Thymus (tissue), 11 donors: ENCODE results near the gene ANXA9. TPM values are rescaled to one million over a fixed set of nuclear protein-coding genes. Genes with fewer than 3 reads are reported as not detected.

Source experiments
- DNase-seq, 9 donors: peaks; one replicate each; pipeline ENCODE4 v3.0.0-alpha.2; 2013; ENCODE audit warnings: low spot score in 9 of 9, low read depth in 6 of 9, missing footprints in 1 of 9
- H3K27ac ChIP-seq, 2 donors: one replicate each; pipeline ENCODE4 v1.5.1; 2013; ENCODE audit warnings: control low read depth in 1 of 2, low read depth in 1 of 2, low read length in 1 of 2, mild to moderate bottlenecking in 1 of 2, moderate library complexity in 1 of 2
- H3K27me3 ChIP-seq, 2 donors: one replicate each; pipeline ENCODE4 v1.5.1; 2013; ENCODE audit warnings: low read length in 1 of 2; ENCODE audit not compliant: control insufficient read depth in 2 of 2, insufficient read depth in 1 of 2
- H3K36me3 ChIP-seq, 2 donors: one replicate each; pipeline ENCODE4 v1.5.1; 2013; ENCODE audit warnings: low read length in 1 of 2, mild to moderate bottlenecking in 1 of 2, moderate library complexity in 1 of 2; ENCODE audit not compliant: control insufficient read depth in 2 of 2, insufficient read depth in 2 of 2
- H3K4me1 ChIP-seq, 2 donors: one replicate each; pipeline ENCODE4 v1.5.1; 2013; ENCODE audit warnings: low read length in 2 of 2; ENCODE audit not compliant: control insufficient read depth in 2 of 2, insufficient read depth in 2 of 2
- H3K4me3 ChIP-seq, 2 donors: one replicate each; pipeline ENCODE4 v1.5.1; 2013; ENCODE audit warnings: low read length in 2 of 2, control low read depth in 1 of 2, mild to moderate bottlenecking in 1 of 2
- H3K9me3 ChIP-seq, 2 donors: one replicate each; pipeline ENCODE4 v1.5.1; 2013; ENCODE audit warnings: low read length in 1 of 2, mild to moderate bottlenecking in 1 of 2; ENCODE audit not compliant: control insufficient read depth in 2 of 2, insufficient read depth in 1 of 2
- WGBS: extraction: QIAGEN DNeasy Blood & Tissue Kit; methylation state at CpG from one replicate; pipeline ENCODE4 v1.1.7; 2013; 5-methylcytosine and 5-hydroxymethylcytosine counted together
- polyA plus RNA-seq: library from polyadenylated mRNA; stranded (reverse); fragments of 200-250 nt; gene quantifications from one replicate; pipeline ENCODE4 v1.2.3, GENCODE V29; 2013
- total RNA-seq: library from RNA; stranded (reverse); fragments of 120-200 nt; gene quantifications from one replicate; pipeline ENCODE4 v1.2.4, GENCODE V29; 2013
- donor health status: healthy.

Gene ANXA9
- total and polyA plus RNA-seq, 2 donors, result 0.14 to 2.1 TPM

- WGBS, result 99% methylated on average over 2 of the region's 2 CpGs
- Histone ChIP-seq H3K27me3 (no peaks in the 10 kb centered on the region), H3K4me3 (no peak overlapping the region), H3K27ac (no peak overlapping the region), H3K4me1 (peaks cover 9 to 20% of the 10 kb centered on the region in 2 donors), H3K9me3 (no peaks in the 10 kb centered on the region), H3K36me3 (no peaks in the 10 kb centered on the region)
- no peak for DNase-seq
Measured at GRCh38 chr1:150985179-150985825, 3.2 kb downstream of the ANXA9 start.

DNA sequence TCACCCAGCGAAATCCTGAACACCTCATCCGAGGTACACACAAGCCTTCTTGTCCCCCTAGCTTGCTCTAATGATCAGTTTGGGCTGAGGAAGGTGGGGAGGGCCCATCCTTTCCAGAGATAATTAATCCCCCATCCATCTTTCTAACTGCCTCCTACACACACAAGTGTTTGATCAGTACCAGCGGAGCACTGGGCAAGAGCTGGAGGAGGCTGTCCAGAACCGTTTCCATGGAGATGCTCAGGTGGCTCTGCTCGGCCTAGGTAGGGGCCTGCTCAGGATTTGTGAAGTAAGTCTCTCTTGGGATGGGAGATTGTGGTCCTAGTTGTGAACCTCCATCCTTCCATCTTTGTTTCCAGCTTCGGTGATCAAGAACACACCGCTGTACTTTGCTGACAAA is 5.8 kb downstream of the ANXA9 start:
- no peak for DNase-seq
- Histone ChIP-seq H3K27ac (no peak overlapping the region), H3K36me3 (no peaks in the 10 kb centered on the region), H3K9me3 (no peaks in the 10 kb centered on the region), H3K4me3 (no peak overlapping the region), H3K4me1 (no peaks in the 10 kb centered on the region), H3K27me3 (no peaks in the 10 kb centered on the region)
- 95% methylated on average over 7 of the region's 7 CpGs for WGBS

GRCh38 chr1:150992626-150993025 is 10.5 kb downstream of the ANXA9 start:
- H3K27me3 ChIP-seq, result no peaks in the 10 kb centered on the region
- H3K36me3 ChIP-seq, result peaks cover 0 to 3% of the 10 kb centered on the region in 2 donors
- H3K4me1 ChIP-seq, result peaks cover 0 to 4% of the 10 kb centered on the region in 2 donors
- H3K9me3 ChIP-seq, result no peaks in the 10 kb centered on the region
- no peak overlapping the region for H3K4me3 ChIP-seq
- DNase-seq, result no peak
- 85% methylated on average over 4 of the region's 4 CpGs for WGBS
- no peak overlapping the region for H3K27ac ChIP-seq

- H3K27ac ChIP-seq, result no peak overlapping the region
- H3K4me1 ChIP-seq, result peaks cover 0 to 7% of the 10 kb centered on the region in 2 donors
- no peak for DNase-seq
Measured at GRCh38 chr1:150994248-150994647, 12.2 kb downstream of the ANXA9 start.

DNA sequence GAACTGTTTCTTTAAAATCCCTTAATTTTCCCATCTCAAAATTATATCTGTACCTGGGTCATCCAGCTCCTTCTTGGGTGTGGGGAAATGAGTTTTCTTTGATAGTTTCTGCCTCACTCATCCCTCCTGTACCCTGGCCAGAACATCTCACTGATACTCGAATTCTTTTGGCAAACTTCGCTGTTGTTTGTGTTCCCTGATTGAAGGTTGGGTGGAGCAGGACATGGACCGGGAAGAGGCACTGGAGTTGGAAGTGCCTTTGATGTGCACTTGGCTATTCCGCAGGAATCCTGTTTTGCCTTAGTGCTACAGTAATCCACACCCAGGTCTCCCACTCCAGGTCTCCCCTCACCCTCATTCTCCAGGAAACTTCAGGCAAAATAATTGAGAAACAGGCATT is 13.4 kb downstream of the ANXA9 start:
- H3K27me3 ChIP-seq, result no peaks in the 10 kb centered on the region
- H3K9me3 ChIP-seq, result no peaks in the 10 kb centered on the region
- WGBS, result 88% methylated on average over 4 of the region's 4 CpGs
- H3K36me3 ChIP-seq, result peaks cover 0 to 4% of the 10 kb centered on the region in 2 donors
- H3K4me3 ChIP-seq, result no peak overlapping the region
- H3K4me1 ChIP-seq, result peaks cover 0 to 10% of the 10 kb centered on the region in 2 donors
- DNase-seq, result no peak
- no peak overlapping the region for H3K27ac ChIP-seq

More at GRCh38 chr1:150994248-150994647, 12.2 kb downstream of the ANXA9 start:
- H3K4me3 ChIP-seq, result no peak overlapping the region
- no peaks in the 10 kb centered on the region for H3K27me3 ChIP-seq
- H3K9me3 ChIP-seq, result no peaks in the 10 kb centered on the region
- WGBS, result 97% methylated on average over 3 of the region's 3 CpGs
- H3K36me3 ChIP-seq, result peaks cover 0 to 4% of the 10 kb centered on the region in 2 donors

DNA sequence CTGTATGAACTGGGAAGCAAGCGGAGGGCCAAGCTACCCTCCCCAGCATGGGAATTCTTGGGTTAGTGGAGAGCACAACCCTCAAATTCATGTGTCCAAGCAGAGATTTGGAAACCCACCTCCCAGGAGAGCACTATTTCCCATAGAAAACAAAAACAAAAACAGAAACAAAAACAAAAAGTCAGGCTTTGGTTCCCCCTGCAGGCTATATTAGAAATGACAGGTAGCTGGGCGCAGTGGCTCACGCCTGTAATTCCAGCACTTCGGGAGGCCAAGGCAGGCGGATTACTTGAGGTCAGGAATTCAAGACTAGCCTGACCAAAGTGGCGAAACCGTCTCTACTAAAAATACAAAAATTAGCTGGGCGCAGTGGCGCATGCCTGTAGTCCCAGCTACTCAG is 13.8 kb downstream of the ANXA9 start:
- Histone ChIP-seq H3K9me3 (no peaks in the 10 kb centered on the region), H3K4me1 (peaks cover 0 to 10% of the 10 kb centered on the region in 2 donors), H3K4me3 (no peak overlapping the region), H3K27me3 (no peaks in the 10 kb centered on the region), H3K27ac (no peak overlapping the region), H3K36me3 (peaks cover 0 to 4% of the 10 kb centered on the region in 2 donors)
- 77% methylated on average over 9 of the region's 9 CpGs for WGBS
- DNase-seq, result peak in 2 of 9 donors; percentile 46 to 61

GRCh38 chr1:150997126-150997872 is 15.2 kb downstream of the ANXA9 start:
- Histone ChIP-seq H3K27ac (no peak overlapping the region), H3K27me3 (no peaks in the 10 kb centered on the region), H3K9me3 (no peaks in the 10 kb centered on the region), H3K4me1 (peaks cover 4 to 14% of the 10 kb centered on the region in 2 donors), H3K36me3 (peaks cover 0 to 4% of the 10 kb centered on the region in 2 donors), H3K4me3 (no peak overlapping the region)
- DNase-seq, result no peak
- WGBS, result 98% methylated on average over 20 of the region's 20 CpGs

DNA sequence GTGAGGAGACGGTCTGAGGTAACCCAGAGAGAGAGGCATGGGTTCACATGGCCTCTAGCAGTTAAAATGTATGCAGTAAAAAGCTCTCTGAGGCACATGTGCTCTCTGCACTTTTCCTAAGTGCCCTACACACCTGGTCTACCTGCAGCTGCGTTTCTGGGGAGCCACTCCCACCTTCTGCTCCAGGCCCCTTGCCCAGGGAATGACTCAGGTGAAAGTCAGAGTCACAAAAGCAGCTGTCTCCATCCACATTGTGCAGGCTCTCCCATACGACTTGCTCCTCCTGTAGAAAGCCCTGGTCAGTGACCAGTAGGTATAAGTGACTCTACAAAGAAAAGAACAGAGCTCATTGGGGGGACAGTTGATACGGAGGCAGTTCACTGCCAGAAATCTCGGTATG is 15.9 kb downstream of the ANXA9 start:
- Histone ChIP-seq H3K27me3 (no peaks in the 10 kb centered on the region), H3K4me1 (peaks cover 9 to 20% of the 10 kb centered on the region in 2 donors), H3K9me3 (no peaks in the 10 kb centered on the region), H3K4me3 (no peak overlapping the region), H3K36me3 (peaks cover 0 to 4% of the 10 kb centered on the region in 2 donors), H3K27ac (no peak overlapping the region)
- WGBS, result 86% methylated on average over 5 of the region's 5 CpGs
- no peak for DNase-seq

- Histone ChIP-seq H3K27me3 (no peaks in the 10 kb centered on the region), H3K4me3 (no peak overlapping the region), H3K9me3 (no peaks in the 10 kb centered on the region), H3K27ac (no peak overlapping the region), H3K36me3 (peaks cover 0 to 4% of the 10 kb centered on the region in 2 donors), H3K4me1 (peaks cover 15 to 32% of the 10 kb centered on the region in 2 donors)
- 25% methylated on average over 17 of the region's 17 CpGs for WGBS
- DNase-seq, result peak in 1 of 9 donors; percentile 38
Measured at GRCh38 chr1:150999051-150999674, 17.1 kb downstream of the ANXA9 start.
